ENCODE data around the gene GRIK1.
"Not testable (repeated sequence)": the region's sequence is repeated elsewhere in the genome, so short reads cannot be mapped to it uniquely, and the experiment has no call there.

Gene GRIK1

DNA sequence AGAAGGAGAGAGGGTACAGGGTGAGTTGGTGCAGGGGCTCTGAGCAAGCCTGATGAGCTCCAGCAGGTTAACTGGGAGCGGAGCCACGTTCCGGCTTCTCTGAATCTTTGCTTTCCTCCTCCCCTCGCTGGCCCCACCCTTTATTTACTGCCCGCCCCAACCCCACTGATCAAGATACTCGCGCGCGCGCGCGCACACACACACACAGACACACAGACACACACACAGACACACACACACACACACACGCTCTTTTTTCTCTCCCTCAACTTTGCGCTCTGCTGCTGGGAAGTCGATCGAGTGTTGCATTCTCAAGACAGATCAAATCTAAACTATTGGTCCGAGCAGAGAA is at the start of gene GRIK1:
Gene GRIK1 (minus strand): TSS at position 73 of the 352 bp plus-strand sequence.
- no peak for DNase-seq (ENCODE audit: insufficient read length, low spot score)
- FAIRE-seq, result no peak

DNA sequence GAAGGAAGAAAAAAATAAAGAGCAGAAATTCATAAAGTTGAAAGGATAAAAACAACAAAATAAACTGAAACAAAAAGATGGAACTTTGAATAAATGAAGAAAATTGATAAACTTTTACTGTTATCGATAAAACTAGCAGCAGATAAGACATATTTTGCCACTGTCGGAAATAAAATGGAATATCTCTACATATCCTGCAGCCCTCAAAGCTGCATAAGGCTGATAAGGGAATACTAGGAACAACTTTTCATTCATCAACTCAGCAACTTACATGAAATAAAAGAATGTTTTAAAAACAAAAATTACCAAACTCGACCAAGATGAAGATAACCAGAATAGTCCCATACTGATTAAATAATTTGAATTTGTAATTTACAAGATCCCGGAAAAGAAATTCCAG is 48.0 kb upstream of the GRIK1 start:
- no peak for DNase-seq (ENCODE audit: insufficient read length, low spot score)
- no peak for FAIRE-seq

DNA sequence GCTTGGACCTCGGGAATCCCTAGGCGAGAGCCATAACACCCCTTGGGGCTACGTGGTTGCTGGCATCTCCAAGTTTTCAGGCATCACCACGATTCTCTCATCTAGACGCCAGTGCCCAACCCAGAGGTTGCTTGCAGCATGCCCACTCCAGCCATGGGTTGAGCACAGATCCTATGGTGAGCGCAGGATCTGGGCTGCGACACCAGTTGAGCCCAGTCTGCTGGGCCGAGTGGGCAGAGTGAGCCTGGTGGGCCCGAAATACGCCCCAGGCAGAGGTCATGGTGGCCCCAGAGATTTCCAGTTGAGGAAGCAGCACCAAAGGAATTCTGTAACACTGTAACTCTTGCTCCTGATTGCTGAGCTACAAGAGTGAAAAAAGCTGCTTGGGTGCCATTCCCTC is 46.1 kb upstream of the GRIK1 start:
- no peak for DNase-seq (ENCODE audit: insufficient read length, low spot score)
- FAIRE-seq, result no peak

DNA sequence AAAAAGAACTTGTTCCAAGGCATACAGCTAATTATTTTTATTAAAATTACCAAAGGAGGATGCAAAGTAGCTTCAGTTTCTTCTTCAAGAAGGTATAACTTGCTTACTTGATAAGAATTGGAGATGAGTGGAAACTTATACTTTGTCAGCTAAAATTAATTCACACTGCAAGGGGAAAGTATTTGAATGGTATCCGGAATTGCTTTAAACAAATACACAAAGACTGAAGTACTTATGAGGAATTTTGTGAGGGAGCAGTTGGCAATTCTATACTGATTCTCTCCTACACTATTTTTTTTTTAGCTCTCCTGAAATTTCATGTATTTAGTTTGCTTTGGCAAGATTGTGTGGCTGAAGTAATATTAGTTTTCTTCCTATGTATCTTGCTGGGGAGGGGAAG is 39.2 kb upstream of the GRIK1 start:
- DNase-seq (ENCODE audit: insufficient read length, low spot score) (no peak), FAIRE-seq (no peak)

DNA sequence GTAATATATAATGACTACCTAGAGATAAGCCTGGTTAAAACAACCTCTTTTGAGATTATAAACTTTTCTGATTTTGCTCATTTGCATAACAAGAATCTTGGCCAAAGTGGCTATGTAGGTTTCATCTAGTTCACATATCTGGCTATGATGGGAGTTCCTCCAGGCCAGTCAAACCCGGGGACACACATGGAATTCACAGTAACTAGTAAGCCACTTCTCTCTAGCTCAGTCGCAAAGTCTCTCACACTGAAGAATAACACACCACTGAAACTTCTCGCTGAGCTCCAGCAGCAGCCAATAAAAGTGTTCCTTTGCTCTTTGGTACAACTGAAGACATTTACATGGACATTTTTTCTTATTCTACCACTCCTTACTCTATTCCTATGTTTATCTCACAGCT is 36.0 kb upstream of the GRIK1 start:
- FAIRE-seq (no peak), DNase-seq (ENCODE audit: insufficient read length, low spot score) (no peak)

DNA sequence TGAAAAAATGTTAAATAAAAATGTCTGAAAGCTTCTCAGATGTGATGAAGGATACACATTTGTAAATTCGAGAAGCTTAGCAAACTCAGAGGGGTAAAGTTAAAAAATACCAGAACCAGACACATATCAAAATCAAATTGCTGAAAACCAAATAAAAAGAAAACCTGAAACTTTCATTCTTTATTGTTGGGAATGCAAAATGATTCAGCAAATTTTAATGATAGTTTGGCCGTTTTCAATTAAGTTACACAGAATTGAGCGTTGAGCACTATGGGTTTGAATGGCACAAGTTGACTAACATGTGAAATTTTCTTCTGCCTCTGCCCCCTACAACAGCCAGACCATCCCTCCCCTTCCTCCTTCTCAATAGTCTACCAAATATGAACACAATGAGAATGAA is 33.5 kb upstream of the GRIK1 start:
- FAIRE-seq (no peak), DNase-seq (ENCODE audit: insufficient read length, low spot score) (no peak)

DNA sequence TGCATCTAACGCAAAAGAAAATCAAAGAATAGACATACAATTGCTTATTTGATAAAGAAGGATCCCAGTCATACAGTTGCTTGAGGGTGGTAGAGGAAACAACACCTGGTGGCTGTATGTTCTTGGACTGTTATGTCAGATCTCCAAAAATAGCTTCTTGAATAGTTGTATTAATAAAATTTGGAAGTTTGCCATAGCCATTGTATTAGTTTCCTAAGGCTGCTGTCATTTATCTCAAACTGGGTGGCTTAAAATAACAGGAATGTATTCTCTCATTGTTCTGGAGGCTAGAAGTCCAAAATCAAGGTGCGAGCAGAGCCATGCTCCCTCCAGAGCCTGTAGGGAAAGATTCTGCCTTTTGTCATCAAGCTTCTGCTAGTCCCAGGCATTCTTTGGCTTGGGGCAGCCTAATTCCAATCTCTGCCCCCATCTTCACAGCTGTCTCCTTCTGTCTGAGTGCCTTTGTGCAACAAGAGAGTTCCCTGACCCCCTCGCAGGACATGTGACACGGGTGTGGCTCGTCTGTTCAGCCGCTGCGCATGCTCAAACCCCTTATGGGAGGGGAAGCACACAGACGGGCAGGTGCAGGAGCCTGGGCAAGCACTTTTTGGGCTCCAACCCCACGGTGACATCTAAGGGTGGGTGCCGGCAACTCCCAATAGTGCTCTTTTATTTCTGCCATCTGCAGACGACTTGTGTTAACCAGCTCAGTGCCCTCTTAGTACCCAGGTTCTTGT is 21.7 kb upstream of the GRIK1 start:
- DNase-seq (ENCODE audit: insufficient read length, low spot score) (no peak), FAIRE-seq (no peak)

DNA sequence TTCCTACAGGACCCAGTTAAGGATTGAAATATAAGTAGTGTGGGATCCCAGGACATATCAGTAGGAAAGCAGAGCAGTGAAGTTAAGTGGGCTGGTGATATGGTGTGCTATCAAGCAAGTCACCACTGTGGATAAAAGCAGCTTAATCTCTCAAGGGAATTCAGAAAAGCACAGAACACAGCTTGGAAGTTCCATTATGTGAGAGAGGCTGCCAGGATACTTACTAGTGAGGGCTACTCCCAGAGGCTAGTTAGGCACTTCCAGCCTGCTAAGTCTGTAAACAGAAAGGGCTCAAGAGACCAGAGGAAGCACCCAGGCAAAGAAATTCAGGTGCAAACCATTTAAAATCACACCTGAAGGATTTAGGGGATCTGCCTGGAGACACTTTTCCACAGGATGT is 18.8 kb upstream of the GRIK1 start:
- no peak for DNase-seq (ENCODE audit: insufficient read length, low spot score)
- no peak for FAIRE-seq

DNA sequence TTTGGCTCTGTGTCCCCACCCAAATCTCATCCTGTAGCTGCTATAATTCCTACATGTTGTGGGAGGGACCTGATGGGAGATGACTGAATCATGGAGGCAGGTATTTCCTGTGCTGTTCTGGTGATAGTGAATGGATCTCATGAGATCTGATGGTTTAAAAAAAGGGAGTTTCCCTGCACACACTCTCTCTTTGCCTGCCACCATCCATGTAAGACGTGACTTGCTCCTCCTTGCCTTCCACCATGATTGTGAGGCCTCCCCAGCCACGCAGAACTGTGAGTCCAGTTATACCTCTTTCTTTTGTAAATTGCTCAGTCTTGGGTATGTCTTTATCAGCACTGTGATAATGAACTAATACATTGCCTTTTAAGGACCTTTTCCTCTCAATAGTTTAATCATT is 18.2 kb upstream of the GRIK1 start:
- not testable (repeated sequence) for DNase-seq (ENCODE audit: insufficient read length, low spot score); FAIRE-seq

DNA sequence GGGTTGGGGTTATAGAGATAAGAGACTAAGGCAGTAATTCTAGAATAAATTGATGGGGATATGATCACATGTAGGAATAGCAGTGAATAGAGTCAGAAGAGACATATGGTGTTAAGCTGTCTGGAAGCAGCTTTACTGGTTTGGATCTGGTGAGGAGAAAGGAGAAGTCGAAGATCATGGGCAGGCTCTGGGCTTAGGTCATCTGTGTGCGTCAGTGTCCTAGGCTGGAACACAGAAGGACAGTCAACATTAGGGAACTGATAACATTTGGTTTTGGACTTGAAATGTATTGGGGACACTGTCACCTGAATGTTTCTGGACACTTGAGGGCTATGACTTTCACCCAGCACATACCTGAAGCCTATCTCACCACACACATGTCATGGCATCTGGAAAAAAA is 13.9 kb upstream of the GRIK1 start:
- FAIRE-seq, result no peak
- no peak for DNase-seq (ENCODE audit: insufficient read length, low spot score)

DNA sequence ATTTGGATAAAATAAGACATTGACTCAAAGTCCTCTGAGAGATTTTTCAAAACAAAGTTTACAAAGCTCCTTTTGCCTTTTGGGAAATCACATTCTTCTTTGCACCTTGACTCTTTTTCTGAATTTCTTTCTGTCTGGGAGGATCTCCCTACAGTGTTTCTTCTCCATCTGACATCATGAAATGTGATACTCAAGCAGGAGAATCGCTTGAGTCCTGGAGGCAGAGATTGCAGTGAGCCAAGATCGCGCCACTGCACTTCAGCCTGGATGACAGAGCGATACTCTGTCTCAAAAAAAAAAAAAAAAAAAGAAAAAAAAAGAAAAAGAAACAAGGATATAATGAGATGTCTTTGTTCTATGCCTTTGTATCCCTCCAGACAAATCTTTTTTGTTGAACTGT is 13.3 kb upstream of the GRIK1 start:
- no peak for DNase-seq (ENCODE audit: insufficient read length, low spot score)
- FAIRE-seq, result no peak

DNA sequence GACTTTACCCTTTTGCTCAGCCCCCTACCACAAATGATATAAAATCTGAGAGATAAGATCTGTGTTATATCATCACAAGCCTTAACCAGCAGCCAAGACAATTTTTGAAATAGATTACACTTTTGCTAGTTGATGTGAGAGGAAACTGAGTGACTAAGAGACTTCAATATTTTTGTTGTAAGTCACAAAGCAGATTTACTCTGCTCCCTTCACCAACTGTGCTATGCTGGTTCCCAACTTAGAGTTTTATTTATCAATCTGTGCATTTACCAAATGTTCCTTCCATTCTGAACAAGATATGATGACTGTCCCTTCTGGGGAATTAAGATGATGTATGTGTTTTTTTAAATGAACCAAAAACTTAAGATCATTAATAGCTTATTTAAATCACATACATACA is 12.1 kb upstream of the GRIK1 start:
- DNase-seq (ENCODE audit: insufficient read length, low spot score), result no peak
- FAIRE-seq, result no peak

DNA sequence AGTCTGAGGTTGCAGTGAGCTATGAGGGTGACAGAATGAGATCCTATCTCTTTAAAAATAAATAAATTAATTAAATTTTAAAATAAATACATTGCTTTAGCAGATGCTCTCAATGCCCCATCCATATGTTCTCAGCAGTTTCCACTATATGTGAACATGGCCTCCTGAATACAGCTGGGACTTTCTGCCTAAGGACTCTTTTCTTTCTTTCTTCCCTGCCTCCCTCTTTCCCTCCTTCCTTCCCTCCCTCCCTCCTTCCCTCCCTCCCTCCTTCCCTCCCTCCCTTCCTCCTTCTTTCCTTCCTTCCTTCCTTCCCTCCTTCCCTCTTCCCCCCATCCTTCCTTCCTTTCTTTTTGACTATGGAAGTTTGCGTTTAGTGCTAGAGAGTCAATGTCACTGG is 10.2 kb upstream of the GRIK1 start:
- DNase-seq (ENCODE audit: insufficient read length, low spot score) (no peak), FAIRE-seq (no peak)

DNA sequence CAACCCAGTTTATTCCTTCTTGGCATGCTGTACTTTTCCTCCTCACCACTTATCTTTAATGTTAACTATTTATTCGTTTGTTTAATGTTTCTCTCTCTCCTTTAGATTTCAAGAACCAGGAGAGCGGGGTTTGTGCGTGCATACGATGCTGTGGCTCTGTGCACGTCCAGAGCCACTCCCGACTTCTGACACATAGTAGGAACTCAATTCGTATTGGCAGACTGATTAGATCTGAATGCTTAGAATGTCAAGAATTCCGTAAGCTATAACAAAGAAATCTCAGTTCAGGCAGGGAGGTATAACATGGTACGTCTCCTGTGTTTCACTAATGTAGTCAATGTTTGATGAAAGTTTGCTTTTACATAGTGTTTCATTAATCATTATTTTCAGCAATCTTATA is 7.3 kb upstream of the GRIK1 start:
- DNase-seq (ENCODE audit: insufficient read length, low spot score) (no peak), FAIRE-seq (no peak)

DNA sequence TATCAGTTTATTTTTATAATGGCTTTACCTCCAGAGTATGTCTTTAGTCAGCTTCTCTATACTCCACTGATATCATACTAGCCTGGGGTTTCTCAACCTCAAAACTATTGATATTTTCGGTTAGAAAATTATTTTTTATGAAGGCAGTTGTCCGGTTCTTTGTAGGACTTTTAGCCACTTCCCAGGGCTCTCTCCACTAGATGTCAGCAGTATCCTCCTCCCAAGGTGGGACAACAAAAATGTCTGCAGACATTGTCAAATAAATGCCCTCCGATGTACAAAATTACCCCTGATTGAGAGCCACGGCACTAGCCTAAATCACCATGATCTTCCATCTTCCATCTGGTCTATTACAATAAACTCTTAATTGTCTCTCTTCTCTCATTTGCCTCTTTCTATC is 4.1 kb upstream of the GRIK1 start:
- FAIRE-seq, result no peak
- no peak for DNase-seq (ENCODE audit: insufficient read length, low spot score)

DNA sequence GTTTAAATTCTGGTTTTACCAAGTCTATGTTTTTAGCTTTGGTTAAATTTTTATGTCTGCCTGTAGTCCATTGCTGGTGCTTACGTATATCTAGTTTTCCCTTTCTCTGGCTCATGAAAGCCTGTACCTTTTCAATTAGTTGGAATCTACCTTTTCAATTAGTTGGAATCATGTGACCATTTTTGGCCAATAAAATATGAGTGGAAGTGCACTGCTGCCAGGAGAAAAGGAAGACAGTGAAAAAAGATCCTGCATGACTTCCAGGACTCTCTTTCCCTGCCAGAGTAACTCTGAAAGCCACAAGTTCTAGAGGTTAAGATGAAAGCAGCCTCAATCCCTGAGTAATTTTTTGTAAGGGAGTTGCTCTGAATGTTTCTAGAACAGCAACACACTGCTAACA is 2.2 kb upstream of the GRIK1 start:
- DNase-seq (ENCODE audit: insufficient read length, low spot score), result no peak
- FAIRE-seq, result no peak

DNA sequence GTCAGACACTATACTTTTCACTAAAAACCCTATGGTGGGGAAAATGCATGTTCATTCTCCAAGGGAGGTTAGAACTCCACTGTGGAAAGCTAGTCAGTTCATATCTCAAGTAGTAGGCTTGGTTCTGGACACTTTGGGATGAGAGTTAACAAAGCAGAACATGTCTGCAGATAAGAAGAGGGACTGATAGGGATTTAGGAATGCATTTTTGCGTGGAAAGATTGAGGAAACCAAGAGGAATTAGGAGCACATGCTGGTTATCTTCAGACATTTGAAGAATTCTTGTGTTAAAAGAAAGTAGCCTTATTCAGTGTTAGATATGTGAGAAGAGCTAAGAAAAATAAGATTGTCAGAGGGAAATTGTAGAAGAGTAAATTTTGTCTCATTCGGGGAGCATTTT is 1.2 kb upstream of the GRIK1 start:
- no peak for DNase-seq (ENCODE audit: insufficient read length, low spot score)
- no peak for FAIRE-seq

DNA sequence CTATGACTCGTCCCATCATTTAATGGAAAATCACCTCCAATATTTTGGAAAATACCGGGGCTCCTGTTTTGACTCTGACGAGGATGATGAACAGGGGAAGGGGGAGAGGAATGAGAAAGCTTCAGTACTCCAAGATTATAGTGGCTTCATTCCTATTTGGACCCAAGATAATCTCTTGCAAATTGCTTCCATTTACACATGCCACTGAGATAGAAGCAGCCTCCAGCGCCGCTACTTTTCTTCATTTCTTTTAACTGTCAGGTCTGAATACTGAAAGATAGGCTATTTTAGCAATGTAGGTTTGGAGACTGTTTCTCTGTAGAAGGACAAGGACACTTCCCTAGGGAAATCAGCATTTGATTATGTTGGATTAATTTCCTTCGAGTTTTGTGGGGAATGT is 565 bp upstream of the GRIK1 start:
- DNase-seq (ENCODE audit: insufficient read length, low spot score) (no peak), FAIRE-seq (no peak)

DNA sequence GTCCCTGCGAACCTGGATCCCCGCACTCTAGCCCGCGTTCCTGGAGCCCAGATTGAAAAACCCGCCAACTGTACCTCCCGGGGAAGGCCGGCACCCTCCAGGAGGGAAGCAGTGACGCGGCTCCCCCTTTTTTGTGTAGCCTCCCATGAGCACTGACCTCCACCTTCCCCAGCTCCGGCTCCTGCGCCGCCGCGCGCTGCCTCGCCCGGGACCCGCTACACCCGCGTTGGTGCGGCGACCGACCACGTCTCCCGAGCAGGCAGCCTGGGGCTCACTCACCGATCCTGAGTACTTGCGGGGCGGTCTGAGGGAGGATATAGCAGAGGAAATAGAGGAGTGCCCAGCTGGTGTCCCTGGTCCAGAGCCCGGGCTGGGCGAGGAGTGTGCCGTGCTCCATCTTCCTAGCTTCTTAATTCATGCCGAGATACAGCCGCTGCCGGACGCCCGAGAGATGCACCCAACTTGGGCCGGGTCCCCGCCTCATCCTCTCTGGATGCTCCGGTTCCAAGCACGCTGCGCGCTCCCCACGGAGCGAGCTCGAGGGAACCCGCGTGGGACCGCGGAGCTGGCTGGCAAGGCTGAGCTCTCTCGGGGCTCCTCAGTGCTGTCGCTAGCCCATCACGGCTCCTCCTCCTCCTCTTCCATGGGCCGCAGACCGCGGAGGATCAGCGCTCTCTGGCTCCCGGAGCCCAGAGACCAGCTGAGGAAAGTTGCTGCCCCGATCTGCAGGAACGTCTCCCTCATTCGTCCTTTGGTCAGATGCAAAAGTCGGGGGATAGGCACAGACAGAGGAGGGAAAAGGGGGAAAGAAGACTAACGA is 482 bp downstream of the GRIK1 start:
- FAIRE-seq, result no peak
- no peak for DNase-seq (ENCODE audit: insufficient read length, low spot score)

DNA sequence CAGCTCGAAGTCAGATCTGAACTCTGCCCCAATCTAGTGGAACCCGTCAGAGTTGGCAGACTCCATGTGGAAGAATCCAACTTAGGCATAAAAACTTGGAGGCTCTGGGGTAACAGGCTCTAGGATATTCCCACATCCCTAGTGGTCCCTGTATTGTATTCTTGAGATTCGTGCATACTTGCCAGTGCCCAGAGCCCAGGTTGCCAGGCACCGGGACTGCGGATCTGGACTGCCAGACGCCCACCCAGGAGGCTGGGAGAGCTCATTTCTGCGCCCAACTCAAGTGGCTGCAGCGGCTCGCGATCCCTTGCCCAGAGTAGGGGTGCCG is 1.1 kb downstream of the GRIK1 start:
- FAIRE-seq (no peak), DNase-seq (ENCODE audit: insufficient read length, low spot score) (no peak)

DNA sequence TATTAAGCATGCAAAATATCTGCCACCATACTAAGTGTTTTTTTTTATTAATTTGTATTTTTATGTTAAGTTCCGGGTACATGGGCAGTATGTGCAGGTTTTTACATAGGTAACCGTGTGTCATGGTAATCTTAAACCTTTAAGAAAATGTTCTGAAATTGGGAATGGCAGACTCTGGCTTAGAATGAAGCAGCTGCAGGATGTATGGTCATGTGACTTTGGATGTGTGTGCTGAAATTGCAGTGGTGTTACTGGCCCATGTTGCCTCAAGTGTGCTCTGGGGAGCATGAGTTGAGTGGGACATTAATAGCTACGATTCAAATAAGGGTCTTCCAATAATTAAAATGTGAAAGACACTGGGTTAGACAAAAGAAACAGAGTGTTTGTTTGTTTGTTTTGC is 6.7 kb downstream of the GRIK1 start:
- FAIRE-seq, result no peak

DNA sequence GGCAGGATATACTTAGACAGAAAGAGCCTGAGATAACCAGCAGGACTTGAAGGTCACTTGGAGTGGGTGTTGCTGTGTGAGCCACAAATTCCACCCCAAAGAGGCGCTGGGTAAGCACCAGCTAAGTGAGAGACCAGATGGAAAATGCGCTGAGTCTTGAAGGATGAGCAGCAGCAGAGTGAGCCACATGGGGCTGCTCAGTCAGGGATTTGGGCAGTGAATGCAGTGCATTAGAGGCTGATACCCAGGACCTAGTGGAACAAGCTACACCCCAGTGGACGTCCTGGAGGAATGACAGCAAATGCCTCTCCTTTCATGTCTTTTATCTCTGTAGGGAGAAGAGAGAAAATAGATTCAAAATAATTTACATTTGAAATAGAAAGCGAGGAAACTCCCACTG is 11.3 kb downstream of the GRIK1 start:
- DNase-seq (ENCODE audit: insufficient read length, low spot score) (no peak), FAIRE-seq (no peak)

More for the DNA sequence above, 6.7 kb downstream of the GRIK1 start:
- no peak for DNase-seq (ENCODE audit: insufficient read length, low spot score)

DNA sequence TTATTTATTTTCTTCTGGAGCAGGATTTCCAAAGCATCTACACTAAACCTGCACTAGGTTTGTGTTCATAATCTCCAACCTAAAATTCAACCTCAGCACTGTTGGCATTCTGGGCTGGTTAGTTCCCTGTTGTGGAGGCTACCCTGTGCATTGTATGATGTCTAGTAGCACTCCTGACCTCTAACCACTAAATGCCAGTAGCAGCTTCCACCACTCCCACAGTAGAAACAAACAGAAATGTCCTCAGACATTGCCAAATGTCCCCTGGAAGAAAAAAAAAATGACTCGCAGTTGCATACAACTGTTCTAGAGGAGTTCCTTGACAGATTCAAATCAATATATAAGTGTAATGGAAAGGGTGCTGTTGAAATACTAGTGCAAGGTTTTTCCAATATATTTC is 18.9 kb downstream of the GRIK1 start:
- DNase-seq (ENCODE audit: insufficient read length, low spot score) (no peak), FAIRE-seq (no peak)

Data from GM19239 (cell line).